T-helper 1 cell treated with Interleukin-12 subunit alpha and Interleukin-12 subunit beta and Interleukin-4 antibody, amounts not matched to agents 30 μg/mL and 1 μg/mL, for 36 hours (primary cell): ENCODE measurements around the gene CTR9.

Source experiments
- H3K27ac Mint-ChIP-seq: one replicate; pipeline ENCODE4 v1.8.0; 2021; ENCODE audit warnings: mild to moderate bottlenecking, mixed read lengths
- H3K27me3 Mint-ChIP-seq: one replicate; pipeline ENCODE4 v1.8.0; 2021; ENCODE audit warnings: low read depth, mixed read lengths
- H3K36me3 Mint-ChIP-seq: one replicate; pipeline ENCODE4 v1.8.0; 2021; ENCODE audit warnings: low read depth, mixed read lengths
- H3K4me1 Mint-ChIP-seq: one replicate; pipeline ENCODE4 v1.8.0; 2021; ENCODE audit warnings: low read depth, mixed read lengths
- H3K4me3 Mint-ChIP-seq: one replicate; pipeline ENCODE4 v1.8.0; 2021; ENCODE audit warnings: mild to moderate bottlenecking, moderate library complexity, mixed read lengths
- H3K9me3 Mint-ChIP-seq: one replicate; pipeline ENCODE4 v1.8.0; 2021; ENCODE audit warnings: mixed read lengths

The CTR9 gene

GRCh38 chr11:10758957-10759356, 7.9 kb downstream of the CTR9 start:
- peaks cover 28% of the 10 kb centered on the region for H3K36me3 Mint-ChIP-seq
- peaks cover 10% of the 10 kb centered on the region for H3K4me1 Mint-ChIP-seq
- H3K27me3 Mint-ChIP-seq = no peaks in the 10 kb centered on the region
- no peak overlapping the region for H3K4me3 Mint-ChIP-seq
- no peak overlapping the region for H3K27ac Mint-ChIP-seq
- no peaks in the 10 kb centered on the region for H3K9me3 Mint-ChIP-seq

GRCh38 chr11:10761085-10761698, 10.1 kb downstream of the CTR9 start:
- H3K36me3 Mint-ChIP-seq = peaks cover 31% of the 10 kb centered on the region
- no peak overlapping the region for H3K27ac Mint-ChIP-seq
- peaks cover 8% of the 10 kb centered on the region for H3K4me1 Mint-ChIP-seq
- no peak overlapping the region for H3K4me3 Mint-ChIP-seq
- H3K27me3 Mint-ChIP-seq = no peaks in the 10 kb centered on the region
- H3K9me3 Mint-ChIP-seq = no peaks in the 10 kb centered on the region

- Mint-ChIP-seq H3K27me3 (no peaks in the 10 kb centered on the region), H3K4me3 (no peak overlapping the region), H3K4me1 (peaks cover 11% of the 10 kb centered on the region), H3K36me3 (peaks cover 33% of the 10 kb centered on the region), H3K9me3 (no peaks in the 10 kb centered on the region), H3K27ac (no peak overlapping the region)
Measured at GRCh38 chr11:10762185-10762584, 11.1 kb downstream of the CTR9 start.

GRCh38 chr11:10762913-10763421, 11.9 kb downstream of the CTR9 start:
- Mint-ChIP-seq H3K4me1 (peaks cover 11% of the 10 kb centered on the region), H3K27ac (no peak overlapping the region), H3K36me3 (peaks cover 39% of the 10 kb centered on the region), H3K27me3 (no peaks in the 10 kb centered on the region), H3K9me3 (no peaks in the 10 kb centered on the region), H3K4me3 (no peak overlapping the region)

- H3K4me1 Mint-ChIP-seq = peaks cover 11% of the 10 kb centered on the region
- H3K27ac Mint-ChIP-seq = no peak overlapping the region
- no peaks in the 10 kb centered on the region for H3K9me3 Mint-ChIP-seq
- peaks cover 39% of the 10 kb centered on the region for H3K36me3 Mint-ChIP-seq
- no peak overlapping the region for H3K4me3 Mint-ChIP-seq
- H3K27me3 Mint-ChIP-seq = no peaks in the 10 kb centered on the region
Measured at GRCh38 chr11:10763766-10764165, 12.7 kb downstream of the CTR9 start.

- Mint-ChIP-seq H3K9me3 (no peaks in the 10 kb centered on the region), H3K4me3 (no peak overlapping the region), H3K4me1 (peaks cover 11% of the 10 kb centered on the region), H3K27ac (no peak overlapping the region), H3K36me3 (peaks cover 42% of the 10 kb centered on the region), H3K27me3 (no peaks in the 10 kb centered on the region)
Measured at GRCh38 chr11:10764412-10764811, 13.4 kb downstream of the CTR9 start.

GRCh38 chr11:10770626-10771254, 19.7 kb downstream of the CTR9 start:
- no peak overlapping the region for H3K27ac Mint-ChIP-seq
- H3K4me3 Mint-ChIP-seq = no peak overlapping the region
- no peaks in the 10 kb centered on the region for H3K27me3 Mint-ChIP-seq
- H3K36me3 Mint-ChIP-seq = peaks cover 68% of the 10 kb centered on the region
- no peaks in the 10 kb centered on the region for H3K9me3 Mint-ChIP-seq
- peaks cover 3% of the 10 kb centered on the region for H3K4me1 Mint-ChIP-seq

- no peaks in the 10 kb centered on the region for H3K27me3 Mint-ChIP-seq
- peaks cover 2% of the 10 kb centered on the region for H3K4me1 Mint-ChIP-seq
- no peaks in the 10 kb centered on the region for H3K9me3 Mint-ChIP-seq
- H3K36me3 Mint-ChIP-seq = peaks cover 67% of the 10 kb centered on the region
- H3K4me3 Mint-ChIP-seq = no peak overlapping the region
- no peak overlapping the region for H3K27ac Mint-ChIP-seq
Measured at GRCh38 chr11:10771457-10771856, 20.4 kb downstream of the CTR9 start.

GRCh38 chr11:10774811-10775210, 23.8 kb downstream of the CTR9 start:
- Mint-ChIP-seq H3K9me3 (no peaks in the 10 kb centered on the region), H3K4me3 (no peak overlapping the region), H3K27me3 (no peaks in the 10 kb centered on the region), H3K36me3 (peaks cover 66% of the 10 kb centered on the region), H3K4me1 (no peaks in the 10 kb centered on the region), H3K27ac (no peak overlapping the region)

GRCh38 chr11:10777393-10777793, 26.3 kb downstream of the CTR9 start:
- no peak overlapping the region for H3K27ac Mint-ChIP-seq
- peaks cover 47% of the 10 kb centered on the region for H3K36me3 Mint-ChIP-seq
- H3K27me3 Mint-ChIP-seq = no peaks in the 10 kb centered on the region
- no peaks in the 10 kb centered on the region for H3K4me1 Mint-ChIP-seq
- H3K9me3 Mint-ChIP-seq = no peaks in the 10 kb centered on the region
- no peak overlapping the region for H3K4me3 Mint-ChIP-seq

- no peaks in the 10 kb centered on the region for H3K27me3 Mint-ChIP-seq
- H3K4me3 Mint-ChIP-seq = no peak overlapping the region
- no peaks in the 10 kb centered on the region for H3K4me1 Mint-ChIP-seq
- H3K36me3 Mint-ChIP-seq = peaks cover 47% of the 10 kb centered on the region
- no peaks in the 10 kb centered on the region for H3K9me3 Mint-ChIP-seq
- H3K27ac Mint-ChIP-seq = no peak overlapping the region
Measured at GRCh38 chr11:10777806-10778205, 26.8 kb downstream of the CTR9 start.

- Mint-ChIP-seq H3K4me1 (no peaks in the 10 kb centered on the region), H3K36me3 (peaks cover 41% of the 10 kb centered on the region), H3K9me3 (no peaks in the 10 kb centered on the region), H3K27ac (no peak overlapping the region), H3K27me3 (no peaks in the 10 kb centered on the region), H3K4me3 (no peak overlapping the region)
Measured at GRCh38 chr11:10778217-10778970, 27.3 kb downstream of the CTR9 start.

GRCh38 chr11:10779086-10779485, 28.0 kb downstream of the CTR9 start:
- no peaks in the 10 kb centered on the region for H3K27me3 Mint-ChIP-seq
- no peaks in the 10 kb centered on the region for H3K9me3 Mint-ChIP-seq
- no peak overlapping the region for H3K27ac Mint-ChIP-seq
- H3K36me3 Mint-ChIP-seq = peaks cover 37% of the 10 kb centered on the region
- no peak overlapping the region for H3K4me3 Mint-ChIP-seq
- H3K4me1 Mint-ChIP-seq = no peaks in the 10 kb centered on the region

GRCh38 chr11:10780040-10780439, 29.0 kb downstream of the CTR9 start:
- H3K27ac Mint-ChIP-seq = no peak overlapping the region
- no peaks in the 10 kb centered on the region for H3K27me3 Mint-ChIP-seq
- H3K9me3 Mint-ChIP-seq = no peaks in the 10 kb centered on the region
- H3K4me1 Mint-ChIP-seq = no peaks in the 10 kb centered on the region
- no peak overlapping the region for H3K4me3 Mint-ChIP-seq
- peaks cover 28% of the 10 kb centered on the region for H3K36me3 Mint-ChIP-seq
